Ishikawa (cell line): ENCODE measurements around the gene MNS1.
A peak's percentile ranks its signal among the peaks of the same experiment; 100 is the strongest.

ENCODE experiments used
- CEBPB ChIP-seq: IDR thresholded peaks from 2 replicates; pipeline ENCODE4 v1.6.1; 2012
- CREB1 ChIP-seq: IDR thresholded peaks from 2 replicates; pipeline ENCODE4 v1.6.1; 2012; ENCODE audit warnings: low read depth
- EGR1 ChIP-seq: IDR thresholded peaks from 2 replicates; pipeline ENCODE4 v1.6.1; 2012
- EP300 ChIP-seq: IDR thresholded peaks from 2 replicates; pipeline ENCODE4 v1.6.1; 2012; ENCODE audit warnings: borderline replicate concordance
- FOXM1 ChIP-seq: IDR thresholded peaks from 2 replicates; pipeline ENCODE4 v1.6.1; 2012; ENCODE audit warnings: low read depth, borderline replicate concordance
- NFIC ChIP-seq: IDR thresholded peaks from 2 replicates; pipeline ENCODE4 v1.6.1; 2012
- RAD21 ChIP-seq: IDR thresholded peaks from 2 replicates; pipeline ENCODE4 v1.6.1; 2012; ENCODE audit warnings: low read depth
- TAF1 ChIP-seq: IDR thresholded peaks from 2 replicates; pipeline ENCODE4 v1.6.1; 2012; ENCODE audit warnings: low read depth, mild to moderate bottlenecking
- TCF12 ChIP-seq: IDR thresholded peaks from 2 replicates; pipeline ENCODE4 v1.6.1; 2012; ENCODE audit warnings: low read depth
- TEAD4 ChIP-seq: IDR thresholded peaks from 2 replicates; pipeline ENCODE4 v1.6.1; 2012
- YY1 ChIP-seq: IDR thresholded peaks from 2 replicates; pipeline ENCODE4 v1.6.1; 2012; ENCODE audit warnings: low read depth
- ZBTB7A ChIP-seq: IDR thresholded peaks from 2 replicates; pipeline ENCODE4 v1.6.1; 2012; ENCODE audit warnings: low read depth
- TF ChIP-seq, protein P1 (sequence below): IDR thresholded peaks from 2 replicates; pipeline ENCODE4 v1.6.1; 2012
- TF ChIP-seq, protein P2 (sequence below): IDR thresholded peaks from 2 replicates; pipeline ENCODE4 v1.6.1; 2012
- TF ChIP-seq, protein P3 (sequence below): IDR thresholded peaks from 2 replicates; pipeline ENCODE4 v1.6.1; 2012; ENCODE audit warnings: low read depth, mild to moderate bottlenecking

The MNS1 gene

DNA sequence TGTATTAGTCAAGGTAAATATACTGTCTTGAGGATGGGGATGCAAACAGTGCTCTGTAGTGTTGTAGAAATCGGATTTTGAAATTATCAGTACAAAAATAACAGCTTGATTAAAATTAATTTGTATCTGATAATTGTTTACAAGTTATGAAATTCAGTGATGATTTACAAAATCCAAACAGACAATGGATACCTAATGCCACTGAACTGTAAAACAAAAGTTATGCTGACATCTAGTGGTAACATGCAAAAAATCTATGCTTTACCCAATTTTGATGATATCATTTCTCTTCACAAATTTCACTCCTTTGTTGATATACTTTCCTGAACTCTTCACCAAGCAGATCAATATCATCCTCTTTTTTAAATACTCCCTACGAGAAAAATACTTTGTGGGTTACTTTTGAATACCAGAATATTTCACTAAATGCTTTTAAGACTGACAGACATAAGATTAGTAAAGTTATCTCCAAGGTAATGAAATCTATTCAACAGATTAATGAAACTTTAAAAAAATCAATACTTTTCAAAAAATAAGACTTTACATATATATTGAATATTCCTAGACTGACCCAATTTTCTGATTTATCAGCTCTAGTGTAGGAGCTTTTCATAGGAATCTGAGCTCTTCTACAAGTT is 36.0 kb downstream of the MNS1 start:
- TF ChIP-seq RAD21: peak; percentile 57
- TF ChIP-seq CREB1: no peak

DNA sequence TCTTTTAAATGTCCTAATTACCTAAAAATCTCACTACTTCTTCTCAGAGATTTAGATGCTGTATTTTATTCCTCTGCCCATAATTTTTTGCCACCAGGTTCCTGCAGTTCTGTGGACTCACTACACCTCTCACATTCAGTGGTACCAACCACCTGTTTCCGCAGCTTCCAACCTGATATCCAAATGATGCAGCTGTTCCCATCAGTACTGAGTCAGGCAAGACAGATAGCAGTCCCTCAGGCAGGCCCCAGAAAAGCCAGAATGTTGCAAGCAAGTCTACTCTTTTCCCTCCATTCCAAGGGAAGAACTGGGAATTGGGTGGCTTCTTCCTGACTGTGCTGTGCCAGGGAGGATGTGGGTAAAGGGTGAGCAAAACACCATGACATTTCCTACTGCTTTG is 39.0 kb downstream of the MNS1 start:
- TF ChIP-seq, protein P1, sequence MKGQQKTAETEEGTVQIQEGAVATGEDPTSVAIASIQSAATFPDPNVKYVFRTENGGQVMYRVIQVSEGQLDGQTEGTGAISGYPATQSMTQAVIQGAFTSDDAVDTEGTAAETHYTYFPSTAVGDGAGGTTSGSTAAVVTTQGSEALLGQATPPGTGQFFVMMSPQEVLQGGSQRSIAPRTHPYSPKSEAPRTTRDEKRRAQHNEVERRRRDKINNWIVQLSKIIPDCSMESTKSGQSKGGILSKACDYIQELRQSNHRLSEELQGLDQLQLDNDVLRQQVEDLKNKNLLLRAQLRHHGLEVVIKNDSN: no peak
- TF ChIP-seq EGR1 (no peak), EP300 (no peak), RAD21 (no peak), TAF1 (no peak), CREB1 (no peak), ZBTB7A (no peak), NFIC (no peak), TEAD4 (no peak), YY1 (no peak), FOXM1 (no peak)
- TF ChIP-seq, protein P2, sequence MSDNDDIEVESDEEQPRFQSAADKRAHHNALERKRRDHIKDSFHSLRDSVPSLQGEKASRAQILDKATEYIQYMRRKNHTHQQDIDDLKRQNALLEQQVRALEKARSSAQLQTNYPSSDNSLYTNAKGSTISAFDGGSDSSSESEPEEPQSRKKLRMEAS: no peak

DNA sequence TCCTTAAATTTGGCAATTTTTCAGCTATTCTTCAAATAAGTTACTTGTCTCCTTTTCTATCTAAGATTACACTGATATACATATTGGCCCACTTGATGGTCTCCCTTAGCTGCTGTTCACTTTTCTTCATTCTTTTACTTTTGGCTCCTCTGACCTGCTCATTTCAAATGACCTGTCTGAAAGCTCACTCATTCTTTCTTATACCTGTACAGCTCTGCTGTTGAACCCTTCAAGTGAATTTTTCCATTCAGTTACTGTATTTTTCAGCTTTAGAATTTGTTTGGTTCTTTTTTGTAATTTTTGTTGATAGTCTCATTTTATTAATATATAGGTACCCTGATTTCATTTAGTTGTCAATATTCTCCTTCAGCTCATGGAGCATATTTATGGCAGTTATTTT is 39.7 kb downstream of the MNS1 start:
- TF ChIP-seq TCF12: no peak
- no peak for TF ChIP-seq CREB1
- TF ChIP-seq FOXM1: no peak
- TF ChIP-seq TAF1: no peak
- TF ChIP-seq EP300: no peak
- no peak for TF ChIP-seq NFIC
- no peak for TF ChIP-seq TEAD4
- no peak for TF ChIP-seq RAD21
- no peak for TF ChIP-seq CEBPB
- TF ChIP-seq EGR1: no peak
- TF ChIP-seq, protein P2: no peak

DNA sequence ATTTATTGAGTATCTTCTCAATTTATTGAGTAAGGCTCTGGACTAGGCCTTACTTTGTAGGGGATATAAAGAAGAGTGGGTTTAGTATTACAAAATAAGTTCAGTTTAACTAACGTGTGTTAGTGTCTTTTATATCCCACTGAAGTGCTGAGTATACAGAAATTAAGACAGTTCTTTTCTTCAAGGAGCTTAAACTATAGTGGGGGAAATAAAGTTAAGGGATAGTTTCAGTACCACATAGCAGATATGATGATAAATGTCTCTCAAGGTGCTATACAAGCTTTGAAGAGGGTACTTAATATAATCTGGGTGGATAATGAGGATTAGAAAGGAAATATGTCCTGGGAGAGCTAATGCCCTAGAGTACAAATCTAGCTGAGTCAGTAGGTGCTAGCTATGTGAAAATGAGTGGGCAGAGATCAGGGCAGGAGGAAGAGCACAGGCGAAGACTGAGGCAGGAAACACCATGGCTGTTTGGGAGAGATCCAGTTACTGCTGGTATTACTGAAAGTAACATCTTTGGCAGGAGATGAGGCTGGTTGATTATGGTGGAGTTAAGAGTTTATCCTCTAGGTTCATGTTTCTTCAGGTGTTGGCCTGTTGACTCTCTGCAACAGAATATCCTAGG is 53.7 kb downstream of the MNS1 start:
- TF ChIP-seq, protein P2: no peak
- TF ChIP-seq RAD21 (no peak), TCF12 (no peak), NFIC (no peak), TEAD4 (no peak), TAF1 (no peak), CEBPB (no peak)
- TF ChIP-seq, protein P1: no peak
- TF ChIP-seq, protein P3, sequence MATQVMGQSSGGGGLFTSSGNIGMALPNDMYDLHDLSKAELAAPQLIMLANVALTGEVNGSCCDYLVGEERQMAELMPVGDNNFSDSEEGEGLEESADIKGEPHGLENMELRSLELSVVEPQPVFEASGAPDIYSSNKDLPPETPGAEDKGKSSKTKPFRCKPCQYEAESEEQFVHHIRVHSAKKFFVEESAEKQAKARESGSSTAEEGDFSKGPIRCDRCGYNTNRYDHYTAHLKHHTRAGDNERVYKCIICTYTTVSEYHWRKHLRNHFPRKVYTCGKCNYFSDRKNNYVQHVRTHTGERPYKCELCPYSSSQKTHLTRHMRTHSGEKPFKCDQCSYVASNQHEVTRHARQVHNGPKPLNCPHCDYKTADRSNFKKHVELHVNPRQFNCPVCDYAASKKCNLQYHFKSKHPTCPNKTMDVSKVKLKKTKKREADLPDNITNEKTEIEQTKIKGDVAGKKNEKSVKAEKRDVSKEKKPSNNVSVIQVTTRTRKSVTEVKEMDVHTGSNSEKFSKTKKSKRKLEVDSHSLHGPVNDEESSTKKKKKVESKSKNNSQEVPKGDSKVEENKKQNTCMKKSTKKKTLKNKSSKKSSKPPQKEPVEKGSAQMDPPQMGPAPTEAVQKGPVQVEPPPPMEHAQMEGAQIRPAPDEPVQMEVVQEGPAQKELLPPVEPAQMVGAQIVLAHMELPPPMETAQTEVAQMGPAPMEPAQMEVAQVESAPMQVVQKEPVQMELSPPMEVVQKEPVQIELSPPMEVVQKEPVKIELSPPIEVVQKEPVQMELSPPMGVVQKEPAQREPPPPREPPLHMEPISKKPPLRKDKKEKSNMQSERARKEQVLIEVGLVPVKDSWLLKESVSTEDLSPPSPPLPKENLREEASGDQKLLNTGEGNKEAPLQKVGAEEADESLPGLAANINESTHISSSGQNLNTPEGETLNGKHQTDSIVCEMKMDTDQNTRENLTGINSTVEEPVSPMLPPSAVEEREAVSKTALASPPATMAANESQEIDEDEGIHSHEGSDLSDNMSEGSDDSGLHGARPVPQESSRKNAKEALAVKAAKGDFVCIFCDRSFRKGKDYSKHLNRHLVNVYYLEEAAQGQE: no peak

DNA sequence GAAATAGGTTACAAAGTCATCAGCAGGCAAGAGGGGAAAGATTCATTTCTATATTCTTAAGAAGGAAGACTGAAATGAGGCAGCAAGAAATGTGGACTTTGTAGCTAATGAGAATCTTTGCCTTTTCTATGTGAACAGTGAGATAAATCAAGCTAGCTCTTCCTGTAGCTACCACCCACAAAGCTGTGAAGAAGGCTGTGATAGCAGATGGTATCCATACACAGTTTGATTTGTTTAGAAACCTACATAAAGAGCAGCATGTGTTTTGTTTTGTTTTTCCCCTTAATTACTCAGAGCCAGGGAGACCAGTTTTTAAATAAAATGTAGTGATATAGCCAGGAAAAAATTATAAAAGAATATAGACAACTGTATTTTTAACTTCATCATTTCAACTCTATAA is 54.2 kb downstream of the MNS1 start:
- TF ChIP-seq EGR1 (no peak), ZBTB7A (no peak), CEBPB (no peak), EP300 (no peak), RAD21 (no peak), TEAD4 (no peak), CREB1 (no peak), FOXM1 (no peak)
- TF ChIP-seq, protein P1: no peak

DNA sequence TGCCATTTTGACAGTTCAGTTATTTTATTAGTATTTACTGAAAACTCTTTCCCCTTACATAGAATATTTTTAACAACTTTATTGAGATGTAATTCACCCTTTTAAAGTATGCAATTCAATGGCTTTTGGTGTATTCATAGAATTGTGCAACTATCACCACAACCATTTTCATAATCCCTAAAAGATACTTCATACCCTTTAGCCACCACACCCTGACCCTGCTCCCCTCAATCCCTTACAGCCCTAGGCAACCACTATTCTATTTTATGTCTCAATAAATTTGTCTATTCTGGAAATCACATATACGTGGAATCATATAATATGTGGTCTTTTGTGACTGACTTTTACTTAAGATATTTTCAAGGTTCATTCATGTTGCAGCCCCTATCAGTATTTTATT is 70.0 kb downstream of the MNS1 start:
- TF ChIP-seq YY1: no peak
- TF ChIP-seq EP300: no peak
- TF ChIP-seq CREB1: no peak
- TF ChIP-seq, protein P1: no peak

DNA sequence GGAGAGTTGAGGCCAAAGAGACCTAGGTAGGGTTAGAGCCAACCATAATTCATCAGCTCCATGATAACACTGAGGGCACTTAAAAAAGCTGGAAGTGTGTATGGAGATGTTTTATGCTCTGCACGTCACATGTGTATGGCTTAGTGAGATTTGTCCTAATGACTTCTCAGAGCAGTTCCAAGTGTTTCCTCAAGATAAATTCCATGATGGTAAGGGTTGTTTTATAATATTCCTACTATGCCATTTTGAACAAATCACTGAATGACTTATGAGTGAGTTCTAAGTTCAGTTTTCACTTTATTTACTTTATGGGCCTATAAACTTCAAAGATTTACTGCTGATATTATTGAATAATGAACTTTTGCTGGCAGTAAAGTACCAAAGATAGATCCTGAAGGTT is 71.7 kb downstream of the MNS1 start:
- TF ChIP-seq TAF1 (no peak), YY1 (no peak), CREB1 (no peak), EGR1 (no peak), TCF12 (no peak), CEBPB (no peak)
- TF ChIP-seq, protein P1: no peak
